Measurements from ENCODE around the gene GZMM. TPM values are rescaled to one million over a fixed set of nuclear protein-coding genes. Genes with fewer than 3 reads are reported as not detected.

GZMM gene
- total RNA-seq, 4 donors from 2014 or later: 2.8 to 4.0 TPM; not detected in 2

- H3K27me3 ChIP-seq: no peaks in the 10 kb centered on the region
- no peaks in the 10 kb centered on the region for H3K9me3 ChIP-seq
- TF ChIP-seq POLR2A (IDR thresholded peaks at IDR 0.05): no peak
- no peak for TF ChIP-seq CTCF (IDR thresholded peaks at IDR 0.05)
- H3K27ac ChIP-seq: peak overlapping the region in 3 of 4 donors; percentile 84 to 98 (median 94)
- peaks cover 0 to 6% (median 0%) of the 10 kb centered on the region in 3 donors for H3K36me3 ChIP-seq
- DNase-seq: no peak
- peak overlapping the region; percentile 84 to 100 (median 99) for H3K4me3 ChIP-seq
- H3K4me1 ChIP-seq: peaks cover 5 to 40% (median 17%) of the 10 kb centered on the region in 4 donors
Measured at GRCh38 chr19:508204-509150, 35.4 kb upstream of the GZMM start.

- Histone ChIP-seq H3K36me3 (peaks cover 0 to 6% (median 0%) of the 10 kb centered on the region in 3 donors), H3K27me3 (no peaks in the 10 kb centered on the region), H3K4me1 (peaks cover 5 to 40% (median 17%) of the 10 kb centered on the region in 4 donors), H3K9me3 (no peaks in the 10 kb centered on the region), H3K4me3 (peak overlapping the region; percentile 25 to 45 (median 36)), H3K27ac (peak overlapping the region; percentile 75 to 78 (median 76))
- DNase-seq: peak; percentile 80 to 92 (median 89)
- peak; percentile 97 to 98 (median 98) for TF ChIP-seq CTCF (IDR thresholded peaks at IDR 0.05)
- TF ChIP-seq POLR2A (IDR thresholded peaks at IDR 0.05): no peak
Measured at GRCh38 chr19:510606-511100, 33.2 kb upstream of the GZMM start.

GRCh38 chr19:511101-511851 lies 32.6 kb upstream of the GZMM start:
- Histone ChIP-seq H3K4me3 (peak overlapping the region; percentile 25 to 45 (median 36)), H3K27ac (peak overlapping the region; percentile 75 to 78 (median 76)), H3K9me3 (no peaks in the 10 kb centered on the region), H3K36me3 (peaks cover 0 to 6% (median 0%) of the 10 kb centered on the region in 3 donors), H3K4me1 (peaks cover 5 to 35% (median 17%) of the 10 kb centered on the region in 4 donors), H3K27me3 (no peaks in the 10 kb centered on the region)
- peak; percentile 75 to 91 (median 79) for DNase-seq
- no peak for TF ChIP-seq CTCF (IDR thresholded peaks at IDR 0.05)
- peak in 1 of 2 donors; percentile 40 for TF ChIP-seq POLR2A (IDR thresholded peaks at IDR 0.05)

GRCh38 chr19:512547-513365 lies 31.1 kb upstream of the GZMM start:
- DNase-seq: no peak
- Histone ChIP-seq H3K36me3 (peaks cover 0 to 6% (median 0%) of the 10 kb centered on the region in 3 donors), H3K4me3 (no peak overlapping the region), H3K9me3 (no peaks in the 10 kb centered on the region), H3K27ac (peak overlapping the region in 2 of 4 donors; percentile 50 to 75), H3K4me1 (peaks cover 5 to 32% (median 15%) of the 10 kb centered on the region in 4 donors), H3K27me3 (no peaks in the 10 kb centered on the region)
- no peak for TF ChIP-seq CTCF (IDR thresholded peaks at IDR 0.05)
- no peak for TF ChIP-seq POLR2A (IDR thresholded peaks at IDR 0.05)

All from Peyer's patch (tissue), 4 donors.